Epithelial cell of proximal tubule (primary cell): Measurements from ENCODE around the gene HOXB6. TPM values are rescaled to one million over a fixed set of nuclear protein-coding genes. Genes with fewer than 3 reads are reported as not detected.
A peak's percentile ranks its signal among the peaks of the same experiment; 100 is the strongest.

Experiments used
- DNase-seq: peaks from one replicate; pipeline ENCODE4 v3.0.0-alpha.2; 2011; ENCODE audit warnings: low read depth
- H3K4me3 ChIP-seq: 2 replicates; pipeline ENCODE4 v1.5.1; 2011; ENCODE audit warnings: low read depth, mild to moderate bottlenecking, low read length
- total RNA-seq: library from RNA; depleted of rRNA; stranded (reverse); fragments of >200 nt; gene quantifications from 2 replicates; pipeline ENCODE4 v1.2.3, GENCODE V29; 2015
- TF ChIP-seq, protein P1 (sequence below): conservative IDR thresholded peaks from 2 replicates; pipeline ENCODE4 v1.5.1; 2012; ENCODE audit warnings: low read depth, mild to moderate bottlenecking, low read length

Gene HOXB6
- 42.9 and 55.6 TPM in 2 replicates for total RNA-seq

DNA sequence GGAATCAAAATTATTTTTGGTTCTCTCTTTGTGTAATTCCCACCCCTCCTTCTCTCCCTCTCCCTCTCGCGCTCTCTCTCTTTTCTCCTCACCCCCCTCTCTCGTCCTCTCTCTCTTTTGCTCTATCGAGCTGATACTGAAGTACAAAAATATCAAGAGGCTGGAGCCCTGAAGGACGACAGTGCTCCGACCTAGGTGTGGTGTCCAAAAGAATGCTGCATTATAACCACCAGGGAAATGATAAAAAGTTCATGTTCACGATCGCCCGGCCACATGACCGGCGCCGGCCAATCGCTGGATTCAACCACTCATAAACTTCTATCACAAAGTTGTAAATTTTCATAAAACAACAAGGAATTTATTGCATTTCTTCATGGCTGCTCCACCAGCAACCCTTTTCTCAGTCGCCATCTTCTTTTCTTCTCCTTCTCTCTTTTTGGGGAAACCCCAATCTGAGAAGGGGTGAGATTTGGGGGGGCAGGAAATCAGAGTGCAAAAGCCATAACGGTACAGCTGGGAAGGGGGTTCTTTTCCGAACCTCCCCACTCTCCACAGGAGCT, at the start of gene HOXB6:
TSS of gene HOXB6 (minus strand) at position 217 of the 560 bp plus-strand sequence. CDS start 6,836 bp downstream, outside the sequence.
- TF ChIP-seq, protein P1, sequence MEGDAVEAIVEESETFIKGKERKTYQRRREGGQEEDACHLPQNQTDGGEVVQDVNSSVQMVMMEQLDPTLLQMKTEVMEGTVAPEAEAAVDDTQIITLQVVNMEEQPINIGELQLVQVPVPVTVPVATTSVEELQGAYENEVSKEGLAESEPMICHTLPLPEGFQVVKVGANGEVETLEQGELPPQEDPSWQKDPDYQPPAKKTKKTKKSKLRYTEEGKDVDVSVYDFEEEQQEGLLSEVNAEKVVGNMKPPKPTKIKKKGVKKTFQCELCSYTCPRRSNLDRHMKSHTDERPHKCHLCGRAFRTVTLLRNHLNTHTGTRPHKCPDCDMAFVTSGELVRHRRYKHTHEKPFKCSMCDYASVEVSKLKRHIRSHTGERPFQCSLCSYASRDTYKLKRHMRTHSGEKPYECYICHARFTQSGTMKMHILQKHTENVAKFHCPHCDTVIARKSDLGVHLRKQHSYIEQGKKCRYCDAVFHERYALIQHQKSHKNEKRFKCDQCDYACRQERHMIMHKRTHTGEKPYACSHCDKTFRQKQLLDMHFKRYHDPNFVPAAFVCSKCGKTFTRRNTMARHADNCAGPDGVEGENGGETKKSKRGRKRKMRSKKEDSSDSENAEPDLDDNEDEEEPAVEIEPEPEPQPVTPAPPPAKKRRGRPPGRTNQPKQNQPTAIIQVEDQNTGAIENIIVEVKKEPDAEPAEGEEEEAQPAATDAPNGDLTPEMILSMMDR = no peak
- DNase-seq = no peak
- peak within 1 kb of the TSS; percentile 74 for H3K4me3 ChIP-seq

DNA sequence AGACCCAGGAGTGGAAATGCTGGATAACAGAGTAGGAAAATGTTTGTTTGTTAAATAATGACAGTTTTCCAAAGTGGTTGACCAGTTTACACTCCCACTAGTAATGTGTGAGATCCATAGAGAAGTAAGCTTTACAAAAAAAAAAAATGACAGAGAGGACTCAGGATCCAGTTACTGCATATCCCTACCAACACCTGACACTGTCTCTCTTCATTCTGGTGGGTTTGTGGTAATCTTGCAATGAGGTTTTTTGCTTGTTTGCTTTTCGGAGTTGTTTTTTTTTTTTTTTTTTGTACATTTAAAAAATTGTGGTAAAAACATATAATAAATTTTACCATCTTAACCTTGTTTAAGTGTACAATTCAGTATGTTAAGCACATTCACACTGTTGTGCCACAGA, 45.0 kb upstream of the HOXB6 start:
- no peak overlapping the region for H3K4me3 ChIP-seq
- TF ChIP-seq, protein P1 = no peak
- DNase-seq = no peak

DNA sequence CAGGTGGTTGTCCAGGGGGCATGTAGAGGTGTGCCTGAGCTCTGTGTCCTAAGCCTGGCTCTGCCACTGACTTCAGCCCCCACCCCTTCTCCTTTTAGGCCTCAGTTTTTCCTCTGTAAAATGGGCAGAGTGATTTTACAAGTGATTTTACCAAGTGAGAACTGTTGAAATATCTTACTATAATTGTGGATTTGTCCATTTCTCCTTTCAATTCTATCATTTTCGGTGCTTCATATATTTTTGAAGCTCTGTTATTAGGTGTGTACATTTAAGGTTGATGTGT, 43.1 kb upstream of the HOXB6 start:
- peak overlapping the region; percentile 63 for H3K4me3 ChIP-seq
- TF ChIP-seq, protein P1 = no peak
- no peak for DNase-seq

DNA sequence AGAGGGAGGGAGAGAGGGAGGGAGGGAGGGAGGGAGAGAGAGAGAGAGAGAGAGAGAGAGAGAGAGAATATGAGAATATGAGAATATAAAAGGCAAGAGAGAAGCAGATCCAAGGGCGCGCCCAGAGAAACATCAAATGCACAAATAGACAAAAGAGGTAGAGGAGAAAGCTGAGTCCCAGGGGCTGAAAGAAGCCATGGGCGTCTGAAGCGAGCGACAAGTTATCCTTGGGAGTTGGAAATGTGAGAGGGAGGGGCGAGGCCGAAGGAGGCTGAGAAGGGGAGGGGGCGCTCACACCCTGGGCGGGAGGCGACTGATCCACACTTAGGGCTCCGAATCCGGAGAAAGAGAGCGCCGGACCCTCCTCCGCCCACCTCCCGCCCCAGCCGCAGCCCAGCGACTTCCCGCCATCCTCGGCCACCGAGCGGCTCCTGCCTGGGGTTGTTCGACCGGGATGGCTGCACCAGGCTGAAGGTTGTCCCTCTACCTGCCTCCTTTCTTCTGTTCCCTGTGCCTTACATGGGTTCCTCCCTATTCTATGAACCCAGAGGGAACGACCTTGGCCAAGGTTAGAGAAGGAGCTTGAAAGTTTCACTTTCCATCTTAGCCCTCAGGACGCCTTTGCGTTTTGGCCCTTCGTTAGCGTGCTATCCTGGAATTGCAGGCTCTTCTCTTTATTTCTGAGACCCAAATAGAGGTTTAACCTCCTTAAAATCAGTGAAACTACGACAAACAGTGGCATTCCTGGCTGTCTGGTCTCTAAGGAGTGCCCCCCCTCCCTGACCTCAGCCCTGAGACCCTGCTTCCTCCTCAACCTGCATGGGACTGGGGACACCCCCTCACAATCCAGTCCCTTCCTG, 42.5 kb upstream of the HOXB6 start:
- TF ChIP-seq, protein P1 = no peak
- peak overlapping the region; percentile 63 for H3K4me3 ChIP-seq
- no peak for DNase-seq

DNA sequence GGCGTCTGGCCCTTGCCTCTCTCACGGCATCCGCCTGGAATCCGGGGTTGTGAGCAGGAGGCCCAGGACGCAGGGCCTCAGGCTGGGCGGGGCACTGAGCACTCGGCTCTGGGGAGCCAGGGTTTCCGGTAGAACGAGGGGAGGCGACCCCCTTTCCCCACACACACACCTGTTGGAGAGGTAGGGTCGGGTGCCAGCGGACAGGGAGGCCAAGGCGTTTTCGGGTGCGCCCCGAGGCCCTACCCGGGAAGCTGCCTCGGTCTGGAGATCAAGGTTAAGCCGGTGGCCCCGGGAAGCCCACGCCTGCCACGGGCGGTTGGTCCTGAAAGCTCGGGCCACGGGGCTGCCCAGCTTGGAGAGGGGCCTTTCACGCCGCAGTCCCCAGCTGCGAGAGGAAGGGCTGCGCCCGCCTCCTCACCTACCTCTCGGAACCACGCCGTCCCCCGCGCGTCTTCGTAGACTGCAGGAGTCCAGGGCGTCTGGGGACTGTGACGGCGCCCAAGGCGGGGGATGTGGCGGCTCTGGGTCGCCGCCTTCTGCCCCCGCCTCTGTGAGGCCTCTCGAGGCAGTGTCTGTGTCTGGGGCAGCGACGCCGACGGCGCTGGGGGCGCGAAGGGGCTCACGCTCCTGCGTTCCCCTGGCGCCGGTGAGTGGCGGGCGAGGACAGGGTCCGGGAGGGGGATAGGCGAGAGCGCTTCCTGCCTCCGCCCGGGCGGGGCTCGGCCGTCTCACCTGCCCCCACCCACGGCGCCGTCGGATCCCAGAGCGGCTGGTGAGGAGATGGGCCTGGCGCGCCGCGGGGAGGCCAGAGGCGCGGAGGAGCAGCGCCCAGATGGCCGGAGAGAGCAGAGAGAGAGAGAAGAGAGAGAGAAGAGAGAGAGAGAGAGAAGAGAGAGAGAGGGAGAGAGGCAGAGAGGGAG, 41.7 kb upstream of the HOXB6 start:
- TF ChIP-seq, protein P1 = no peak
- peak overlapping the region; percentile 63 for H3K4me3 ChIP-seq
- DNase-seq = no peak

DNA sequence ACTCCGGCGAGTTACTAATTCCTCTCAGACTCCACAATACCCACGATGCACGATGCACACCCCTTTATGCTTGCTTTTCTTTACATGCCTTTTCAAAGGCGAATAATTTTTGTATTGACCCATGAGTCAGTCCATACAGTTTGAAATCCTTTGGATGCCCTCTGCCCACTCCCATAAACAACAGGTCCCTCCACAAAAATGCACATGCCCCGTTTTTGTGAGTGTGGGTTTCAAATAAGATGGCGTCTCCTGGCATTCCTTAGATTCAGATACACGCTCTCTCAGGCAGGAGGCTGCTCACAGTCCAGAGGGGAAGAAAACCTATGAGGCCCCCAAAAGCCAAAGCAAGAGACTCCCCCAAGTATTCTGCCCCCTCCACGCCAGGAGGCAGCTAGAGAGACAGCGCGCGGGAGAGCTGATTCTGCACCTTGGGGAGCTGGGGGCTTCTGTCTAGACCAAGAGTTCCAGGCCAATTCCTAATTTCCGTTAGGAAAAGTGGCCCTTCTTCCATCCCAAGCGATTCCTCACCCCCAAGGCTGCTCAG, 40.9 kb upstream of the HOXB6 start:
- TF ChIP-seq, protein P1 = no peak
- no peak for DNase-seq
- H3K4me3 ChIP-seq = peak overlapping the region; percentile 63
